ENCODE data around the gene FKBP5. TPM values are rescaled to one million over a fixed set of nuclear protein-coding genes. Genes with fewer than 3 reads are reported as not detected.

Gene FKBP5
- total RNA-seq, 4 donors from 2014 or later = 304 to 768 (median 608) TPM

GRCh38 chr6:35553315-35553714, 135.4 kb downstream of the FKBP5 start:
- H3K9me3 ChIP-seq = peaks cover 0 to 29% (median 3%) of the 10 kb centered on the region in 4 donors
- 79 to 83% methylated on average over 5 to 6 of the region's 6 CpGs for WGBS, 2 donors
- H3K4me1 ChIP-seq = no peaks in the 10 kb centered on the region
- no peaks in the 10 kb centered on the region for H3K27me3 ChIP-seq
- DNase-seq (ENCODE audit: low spot score in 2 of 2) = no peak
- no peaks in the 10 kb centered on the region for H3K36me3 ChIP-seq
- TF ChIP-seq EP300 (IDR thresholded peaks at IDR 0.05) (no peak), POLR2A (IDR thresholded peaks at IDR 0.05) (no peak)
- H3K27ac ChIP-seq = no peak overlapping the region
- H3K4me3 ChIP-seq = no peak overlapping the region

- 59 to 70% methylated on average over 5 of the region's 5 CpGs for WGBS, 2 donors
- no peak for DNase-seq (ENCODE audit: low spot score in 2 of 2)
- no peaks in the 10 kb centered on the region for H3K4me1 ChIP-seq
- H3K4me3 ChIP-seq = no peak overlapping the region
- H3K27ac ChIP-seq = no peak overlapping the region
- no peaks in the 10 kb centered on the region for H3K27me3 ChIP-seq
- peaks cover 0 to 29% (median 3%) of the 10 kb centered on the region in 4 donors for H3K9me3 ChIP-seq
- H3K36me3 ChIP-seq = no peaks in the 10 kb centered on the region
- TF ChIP-seq, protein P1, sequence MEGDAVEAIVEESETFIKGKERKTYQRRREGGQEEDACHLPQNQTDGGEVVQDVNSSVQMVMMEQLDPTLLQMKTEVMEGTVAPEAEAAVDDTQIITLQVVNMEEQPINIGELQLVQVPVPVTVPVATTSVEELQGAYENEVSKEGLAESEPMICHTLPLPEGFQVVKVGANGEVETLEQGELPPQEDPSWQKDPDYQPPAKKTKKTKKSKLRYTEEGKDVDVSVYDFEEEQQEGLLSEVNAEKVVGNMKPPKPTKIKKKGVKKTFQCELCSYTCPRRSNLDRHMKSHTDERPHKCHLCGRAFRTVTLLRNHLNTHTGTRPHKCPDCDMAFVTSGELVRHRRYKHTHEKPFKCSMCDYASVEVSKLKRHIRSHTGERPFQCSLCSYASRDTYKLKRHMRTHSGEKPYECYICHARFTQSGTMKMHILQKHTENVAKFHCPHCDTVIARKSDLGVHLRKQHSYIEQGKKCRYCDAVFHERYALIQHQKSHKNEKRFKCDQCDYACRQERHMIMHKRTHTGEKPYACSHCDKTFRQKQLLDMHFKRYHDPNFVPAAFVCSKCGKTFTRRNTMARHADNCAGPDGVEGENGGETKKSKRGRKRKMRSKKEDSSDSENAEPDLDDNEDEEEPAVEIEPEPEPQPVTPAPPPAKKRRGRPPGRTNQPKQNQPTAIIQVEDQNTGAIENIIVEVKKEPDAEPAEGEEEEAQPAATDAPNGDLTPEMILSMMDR (IDR thresholded peaks at IDR 0.05) = peak in 3 of 5 experiments; percentile 24 to 57 (median 25)
- no peak for TF ChIP-seq POLR2A (IDR thresholded peaks at IDR 0.05)
Measured at GRCh38 chr6:35552285-35552917, 136.3 kb downstream of the FKBP5 start.

- Histone ChIP-seq H3K36me3 (no peaks in the 10 kb centered on the region), H3K27ac (no peak overlapping the region), H3K27me3 (peaks cover 0 to 6% of the 10 kb centered on the region in 2 donors), H3K9me3 (peaks cover 0 to 29% (median 3%) of the 10 kb centered on the region in 4 donors), H3K4me3 (no peak overlapping the region), H3K4me1 (no peaks in the 10 kb centered on the region)
- no peak for DNase-seq (ENCODE audit: low spot score in 2 of 2)
- WGBS, 2 donors = 64 to 70% methylated on average over 1 of the region's 1 CpG
- TF ChIP-seq POLR2A (IDR thresholded peaks at IDR 0.05) (no peak), EP300 (IDR thresholded peaks at IDR 0.05) (no peak)
- TF ChIP-seq, protein P1 (IDR thresholded peaks at IDR 0.05) = no peak
Measured at GRCh38 chr6:35550437-35550836, 138.3 kb downstream of the FKBP5 start.

- Histone ChIP-seq H3K27ac (no peak overlapping the region), H3K27me3 (peaks cover 0 to 9% of the 10 kb centered on the region in 2 donors), H3K4me3 (no peak overlapping the region), H3K36me3 (no peaks in the 10 kb centered on the region), H3K4me1 (no peaks in the 10 kb centered on the region), H3K9me3 (peaks cover 0 to 24% (median 3%) of the 10 kb centered on the region in 4 donors)
- TF ChIP-seq POLR2A (IDR thresholded peaks at IDR 0.05) = no peak
- TF ChIP-seq, protein P1 (IDR thresholded peaks at IDR 0.05) = no peak
- no peak for TF ChIP-seq EP300 (IDR thresholded peaks at IDR 0.05)
- WGBS, 2 donors = 45 to 55% methylated on average over 6 of the region's 6 CpGs
- DNase-seq (ENCODE audit: low spot score in 2 of 2) = no peak
Measured at GRCh38 chr6:35547676-35548075, 141.0 kb downstream of the FKBP5 start.

DNA sequence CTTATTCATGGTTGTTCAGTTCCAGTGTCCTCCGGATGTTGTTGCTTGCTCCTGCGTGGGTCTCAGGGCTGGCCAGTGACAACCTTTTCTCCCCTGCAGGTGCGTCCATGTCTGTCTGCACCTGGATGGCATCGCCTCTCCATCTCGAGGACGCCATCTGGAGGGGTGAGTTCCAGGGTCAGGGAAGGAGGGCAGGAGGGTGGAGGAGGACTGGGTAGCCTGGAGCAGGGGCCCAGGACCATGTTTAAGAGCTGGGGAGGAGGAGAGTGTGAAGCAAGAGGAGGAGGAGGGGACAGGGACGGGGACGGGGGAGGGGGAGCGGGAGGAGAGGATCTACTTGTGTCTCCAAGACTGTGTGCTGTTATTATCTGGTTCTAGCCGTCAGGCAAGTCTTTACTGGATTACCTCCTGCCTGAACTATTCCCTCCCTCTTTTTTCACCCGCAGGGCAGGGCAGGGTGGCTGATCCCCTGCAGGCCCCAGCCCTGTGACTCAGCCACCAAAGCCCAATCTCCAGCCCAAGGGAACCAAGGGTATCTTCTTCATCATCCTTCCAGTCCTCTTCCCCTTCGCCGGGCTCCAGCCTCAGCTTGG, 143.8 kb downstream of the FKBP5 start:
- H3K27me3 ChIP-seq = peaks cover 0 to 9% of the 10 kb centered on the region in 2 donors
- H3K27ac ChIP-seq = no peak overlapping the region
- H3K36me3 ChIP-seq = no peaks in the 10 kb centered on the region
- TF ChIP-seq EP300 (IDR thresholded peaks at IDR 0.05) (no peak), POLR2A (IDR thresholded peaks at IDR 0.05) (no peak)
- TF ChIP-seq, protein P1 (IDR thresholded peaks at IDR 0.05) = no peak
- no peak overlapping the region for H3K4me3 ChIP-seq
- peaks cover 0 to 12% (median 0%) of the 10 kb centered on the region in 4 donors for H3K9me3 ChIP-seq
- H3K4me1 ChIP-seq = no peaks in the 10 kb centered on the region
- WGBS, 2 donors = 57 to 59% methylated on average over 13 of the region's 13 CpGs
- DNase-seq (ENCODE audit: low spot score in 2 of 2) = no peak

Measured in tibial nerve (tissue), 4 donors.